ENCODE results near the gene FJX1. TPM values are rescaled to one million over a fixed set of nuclear protein-coding genes. Genes with fewer than 3 reads are reported as not detected.
A peak's percentile ranks its signal among the peaks of the same experiment; 100 is the strongest.

Gene FJX1
- total RNA-seq, 1 experiment from 2014 or later = not detected

- Histone ChIP-seq H3K27me3 (ENCODE audit: low read length) (peaks cover 2% of the 10 kb centered on the region; the same call in 1 of the 2 replicates), H3K79me2 (ENCODE audit: low read length) (peaks cover 3% of the 10 kb centered on the region), H4K20me1 (ENCODE audit: insufficient read depth, low read depth, low read length) (no peaks in the 10 kb centered on the region), H3K9me3 (ENCODE audit: low read length) (no peaks in the 10 kb centered on the region), H3K36me3 (ENCODE audit: insufficient read depth, low read length) (no peaks in the 10 kb centered on the region; the same call in 1 of the 2 replicates), H3K4me3 (ENCODE audit: low read length) (no peak overlapping the region), H3K9me2 (replicated peaks; ENCODE audit: insufficient read depth, low read length) (no peaks in the 10 kb centered on the region), H3K9ac (ENCODE audit: low read length) (no peak overlapping the region), H3K4me2 (ENCODE audit: low read depth, low read length, poor library complexity, severe bottlenecking) (no peak overlapping the region), H3K4me1 (ENCODE audit: low read length) (peaks cover 16% of the 10 kb centered on the region), H2AFZ (ENCODE audit: low read length) (no peak overlapping the region), H3K27ac (ENCODE audit: low read length) (no peak overlapping the region)
- DNase-seq = no peak
These were observed 40.0 kb downstream of the FJX1 start for GRCh38 chr11:35658020-35658948.

- Histone ChIP-seq H3K4me3 (ENCODE audit: low read length) (peak overlapping the region; percentile 80; the same call in 1 of the 2 replicates), H3K4me2 (ENCODE audit: low read depth, low read length, poor library complexity, severe bottlenecking) (peak overlapping the region; percentile 91), H3K27ac (ENCODE audit: low read length) (no peak overlapping the region)
These were observed 43.3 kb downstream of the FJX1 start for GRCh38 chr11:35661534-35661933.

GRCh38 chr11:35662061-35662648 lies 43.9 kb downstream of the FJX1 start:
- peak; percentile 64 for DNase-seq
- peaks cover 10% of the 10 kb centered on the region; the same call in 1 of the 2 replicates for H3K36me3 ChIP-seq (ENCODE audit: insufficient read depth, low read length)
- peaks cover 16% of the 10 kb centered on the region; the same call in 1 of the 2 replicates for H3K9me3 ChIP-seq (ENCODE audit: low read length)
- H3K4me3 ChIP-seq (ENCODE audit: low read length) = peak overlapping the region; percentile 80
- H3K79me2 ChIP-seq (ENCODE audit: low read length) = peaks cover 37% of the 10 kb centered on the region
- H3K4me1 ChIP-seq (ENCODE audit: low read length) = peaks cover 27% of the 10 kb centered on the region
- H3K4me2 ChIP-seq (ENCODE audit: low read depth, low read length, poor library complexity, severe bottlenecking) = peak overlapping the region; percentile 91
- H3K27me3 ChIP-seq (ENCODE audit: low read length) = peaks cover 2% of the 10 kb centered on the region; the same call in 1 of the 2 replicates
- peak overlapping the region; percentile 99 for H2AFZ ChIP-seq (ENCODE audit: low read length)
- H3K27ac ChIP-seq (ENCODE audit: low read length) = no peak overlapping the region
- H3K9me2 ChIP-seq (replicated peaks; ENCODE audit: insufficient read depth, low read length) = no peaks in the 10 kb centered on the region
- H4K20me1 ChIP-seq (ENCODE audit: insufficient read depth, low read depth, low read length) = no peaks in the 10 kb centered on the region
- H3K9ac ChIP-seq (ENCODE audit: low read length) = peak overlapping the region; percentile 81

More at GRCh38 chr11:35661534-35661933, 43.3 kb downstream of the FJX1 start:
- H3K9ac ChIP-seq (ENCODE audit: low read length) = peak overlapping the region; percentile 81
- peaks cover 2% of the 10 kb centered on the region; the same call in 1 of the 2 replicates for H3K27me3 ChIP-seq (ENCODE audit: low read length)
- peaks cover 27% of the 10 kb centered on the region for H3K4me1 ChIP-seq (ENCODE audit: low read length)
- H3K9me2 ChIP-seq (replicated peaks; ENCODE audit: insufficient read depth, low read length) = no peaks in the 10 kb centered on the region
- H2AFZ ChIP-seq (ENCODE audit: low read length) = peak overlapping the region; percentile 99
- H3K79me2 ChIP-seq (ENCODE audit: low read length) = peaks cover 32% of the 10 kb centered on the region
- H3K9me3 ChIP-seq (ENCODE audit: low read length) = peaks cover 16% of the 10 kb centered on the region; the same call in 1 of the 2 replicates
- peaks cover 10% of the 10 kb centered on the region; the same call in 1 of the 2 replicates for H3K36me3 ChIP-seq (ENCODE audit: insufficient read depth, low read length)
- DNase-seq = no peak
- no peaks in the 10 kb centered on the region for H4K20me1 ChIP-seq (ENCODE audit: insufficient read depth, low read depth, low read length)

- Histone ChIP-seq H3K4me1 (ENCODE audit: low read length) (peaks cover 27% of the 10 kb centered on the region), H3K4me3 (ENCODE audit: low read length) (peak within 1 kb of the TSS; percentile 80), H3K27me3 (ENCODE audit: low read length) (peaks cover 2% of the 10 kb centered on the region; the same call in 1 of the 2 replicates), H2AFZ (ENCODE audit: low read length) (peak within 1 kb of the TSS; percentile 99), H3K9me2 (replicated peaks; ENCODE audit: insufficient read depth, low read length) (no peaks in the 10 kb centered on the region), H3K9ac (ENCODE audit: low read length) (peak within 1 kb of the TSS; percentile 81), H4K20me1 (ENCODE audit: insufficient read depth, low read depth, low read length) (no peaks in the 10 kb centered on the region), H3K9me3 (ENCODE audit: low read length) (peaks cover 16% of the 10 kb centered on the region; the same call in 1 of the 2 replicates), H3K36me3 (ENCODE audit: insufficient read depth, low read length) (peaks cover 10% of the 10 kb centered on the region; the same call in 1 of the 2 replicates), H3K79me2 (ENCODE audit: low read length) (peaks cover 44% of the 10 kb centered on the region), H3K4me2 (ENCODE audit: low read depth, low read length, poor library complexity, severe bottlenecking) (peak within 1 kb of the TSS; percentile 91), H3K27ac (ENCODE audit: low read length) (no peak within 1 kb of the TSS)
- DNase-seq = peak; percentile 84
These were observed 44.6 kb downstream of the FJX1 start, which contains the start of gene TRIM44 for GRCh38 chr11:35662649-35663407. Gene TRIM44, plus strand, starts transcription at chr11:35662775. Its CDS starts 337 bp downstream, at chr11:35663112.

- H2AFZ ChIP-seq (ENCODE audit: low read length) = peak overlapping the region; percentile 99; the same call in 1 of the 2 replicates
- peaks cover 2% of the 10 kb centered on the region; the same call in 1 of the 2 replicates for H3K27me3 ChIP-seq (ENCODE audit: low read length)
- H3K9me2 ChIP-seq (replicated peaks; ENCODE audit: insufficient read depth, low read length) = no peaks in the 10 kb centered on the region
- H3K4me1 ChIP-seq (ENCODE audit: low read length) = peaks cover 27% of the 10 kb centered on the region
- DNase-seq = no peak
- peaks cover 49% of the 10 kb centered on the region for H3K79me2 ChIP-seq (ENCODE audit: low read length)
- H3K36me3 ChIP-seq (ENCODE audit: insufficient read depth, low read length) = peaks cover 10% of the 10 kb centered on the region; the same call in 1 of the 2 replicates
- H3K27ac ChIP-seq (ENCODE audit: low read length) = no peak overlapping the region
- peak overlapping the region; percentile 80 for H3K4me3 ChIP-seq (ENCODE audit: low read length)
- H4K20me1 ChIP-seq (ENCODE audit: insufficient read depth, low read depth, low read length) = no peaks in the 10 kb centered on the region
- H3K4me2 ChIP-seq (ENCODE audit: low read depth, low read length, poor library complexity, severe bottlenecking) = peak overlapping the region; percentile 91
- H3K9ac ChIP-seq (ENCODE audit: low read length) = peak overlapping the region; percentile 81
- H3K9me3 ChIP-seq (ENCODE audit: low read length) = peaks cover 16% of the 10 kb centered on the region; the same call in 1 of the 2 replicates
These were observed 45.1 kb downstream of the FJX1 start for GRCh38 chr11:35663408-35663702.

GRCh38 chr11:35664977-35665441 lies 46.7 kb downstream of the FJX1 start:
- DNase-seq = no peak
- H3K79me2 ChIP-seq (ENCODE audit: low read length) = peaks cover 58% of the 10 kb centered on the region
- no peak overlapping the region for H2AFZ ChIP-seq (ENCODE audit: low read length)

GRCh38 chr11:35667257-35667656 lies 49.0 kb downstream of the FJX1 start:
- Histone ChIP-seq H3K9me3 (ENCODE audit: low read length) (peaks cover 16% of the 10 kb centered on the region; the same call in 1 of the 2 replicates), H3K9me2 (replicated peaks; ENCODE audit: insufficient read depth, low read length) (no peaks in the 10 kb centered on the region), H3K9ac (ENCODE audit: low read length) (no peak overlapping the region), H3K4me3 (ENCODE audit: low read length) (no peak overlapping the region), H4K20me1 (ENCODE audit: insufficient read depth, low read depth, low read length) (peaks cover 27% of the 10 kb centered on the region; the same call in 1 of the 2 replicates), H3K36me3 (ENCODE audit: insufficient read depth, low read length) (peaks cover 10% of the 10 kb centered on the region; the same call in 1 of the 2 replicates), H3K27me3 (ENCODE audit: low read length) (peaks cover under 1% of the 10 kb centered on the region; the same call in 1 of the 2 replicates), H3K79me2 (ENCODE audit: low read length) (peaks cover 78% of the 10 kb centered on the region), H3K27ac (ENCODE audit: low read length) (no peak overlapping the region), H2AFZ (ENCODE audit: low read length) (no peak overlapping the region), H3K4me1 (ENCODE audit: low read length) (peaks cover 19% of the 10 kb centered on the region), H3K4me2 (ENCODE audit: low read depth, low read length, poor library complexity, severe bottlenecking) (no peak overlapping the region)
- no peak for DNase-seq

More at GRCh38 chr11:35664977-35665441, 46.7 kb downstream of the FJX1 start:
- H3K27me3 ChIP-seq (ENCODE audit: low read length) = peaks cover 2% of the 10 kb centered on the region; the same call in 1 of the 2 replicates
- H3K36me3 ChIP-seq (ENCODE audit: insufficient read depth, low read length) = peaks cover 10% of the 10 kb centered on the region; the same call in 1 of the 2 replicates
- no peak overlapping the region for H3K4me2 ChIP-seq (ENCODE audit: low read depth, low read length, poor library complexity, severe bottlenecking)
- peaks cover 16% of the 10 kb centered on the region; the same call in 1 of the 2 replicates for H3K9me3 ChIP-seq (ENCODE audit: low read length)
- H3K9me2 ChIP-seq (replicated peaks; ENCODE audit: insufficient read depth, low read length) = no peaks in the 10 kb centered on the region
- H3K9ac ChIP-seq (ENCODE audit: low read length) = no peak overlapping the region
- peaks cover 27% of the 10 kb centered on the region for H3K4me1 ChIP-seq (ENCODE audit: low read length)
- H3K4me3 ChIP-seq (ENCODE audit: low read length) = no peak overlapping the region
- no peak overlapping the region for H3K27ac ChIP-seq (ENCODE audit: low read length)
- H4K20me1 ChIP-seq (ENCODE audit: insufficient read depth, low read depth, low read length) = peaks cover 8% of the 10 kb centered on the region; the same call in 1 of the 2 replicates
